GM21576 (cell line): ENCODE data around the gene DUOX2.
A peak's percentile ranks its signal among the peaks of the same experiment; 100 is the strongest.
"Not testable (repeated sequence)": the region's sequence is repeated elsewhere in the genome, so short reads cannot be mapped to it uniquely, and the experiment has no call there.

Experiments used
- ATAC-seq: cut with Tn5 transposase; IDR thresholded peaks from one replicate; pipeline ENCODE4 v1.9.1; 2021; ENCODE audit warnings: mild to moderate bottlenecking, moderate library complexity; ENCODE audit not compliant: unreplicated experiment

DUOX2 gene

DNA sequence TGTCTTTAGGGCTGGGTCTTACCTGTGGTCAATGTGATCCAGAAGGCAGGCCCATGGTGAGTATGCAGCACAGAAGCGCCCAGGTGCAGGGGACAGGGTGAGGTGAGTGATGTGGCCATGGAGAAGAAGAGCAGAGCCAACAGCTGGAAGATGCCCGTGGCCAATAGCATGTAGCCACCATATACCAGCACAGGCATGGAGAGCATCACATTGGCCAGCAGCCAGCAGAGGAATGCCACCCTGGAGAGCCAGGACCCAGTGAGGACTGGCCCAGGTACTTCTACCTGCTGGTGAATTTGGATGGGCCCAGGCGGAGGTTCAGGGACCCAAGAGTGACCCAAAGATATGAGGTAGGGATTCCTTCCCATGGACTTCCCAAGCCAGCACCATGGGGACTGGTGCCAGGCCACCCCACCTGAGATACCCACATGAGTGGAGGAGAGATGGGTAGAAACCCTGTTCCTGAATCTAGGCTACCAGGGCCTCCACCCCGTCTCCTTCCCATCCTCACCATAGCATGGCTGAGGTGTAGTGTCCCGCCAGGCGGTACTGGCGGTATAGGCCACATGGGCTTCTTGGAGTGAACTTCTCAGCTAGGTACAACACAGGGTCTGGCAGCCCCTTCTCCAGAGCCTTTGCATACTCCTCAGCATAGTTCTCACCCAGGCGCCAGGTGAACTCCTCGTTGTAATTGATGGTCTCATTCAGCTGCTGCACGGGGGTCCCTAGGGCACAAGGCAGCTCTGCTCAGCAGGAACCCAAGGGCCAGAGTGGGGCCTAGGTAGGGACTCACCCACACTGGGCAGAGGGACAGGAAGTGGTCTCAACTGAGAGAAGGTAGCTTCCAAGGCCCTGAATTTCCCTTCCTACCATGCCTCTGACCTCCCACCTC, 6.4 kb upstream of the DUOX2 start:
- ATAC-seq: no peak

DNA sequence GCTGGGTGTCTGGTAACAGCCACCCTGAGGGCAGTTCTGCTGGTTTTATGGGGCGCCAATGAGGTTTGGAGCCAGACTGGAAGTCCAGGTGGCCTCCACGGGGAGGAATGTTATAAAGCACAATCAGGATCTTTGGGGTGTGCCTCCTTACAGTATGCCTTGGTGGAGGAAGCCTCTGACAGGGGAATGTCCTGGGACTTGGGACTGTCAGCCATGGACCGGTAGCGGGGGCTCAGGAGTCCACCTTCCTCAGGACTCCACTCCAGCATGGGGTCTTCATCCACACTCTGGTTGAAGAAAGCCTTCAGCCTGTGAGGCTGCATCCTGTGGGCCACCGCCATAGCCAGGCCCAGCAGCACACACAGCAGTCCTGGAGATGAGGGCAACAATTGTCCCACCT, 5.0 kb upstream of the DUOX2 start:
- ATAC-seq: no peak

DNA sequence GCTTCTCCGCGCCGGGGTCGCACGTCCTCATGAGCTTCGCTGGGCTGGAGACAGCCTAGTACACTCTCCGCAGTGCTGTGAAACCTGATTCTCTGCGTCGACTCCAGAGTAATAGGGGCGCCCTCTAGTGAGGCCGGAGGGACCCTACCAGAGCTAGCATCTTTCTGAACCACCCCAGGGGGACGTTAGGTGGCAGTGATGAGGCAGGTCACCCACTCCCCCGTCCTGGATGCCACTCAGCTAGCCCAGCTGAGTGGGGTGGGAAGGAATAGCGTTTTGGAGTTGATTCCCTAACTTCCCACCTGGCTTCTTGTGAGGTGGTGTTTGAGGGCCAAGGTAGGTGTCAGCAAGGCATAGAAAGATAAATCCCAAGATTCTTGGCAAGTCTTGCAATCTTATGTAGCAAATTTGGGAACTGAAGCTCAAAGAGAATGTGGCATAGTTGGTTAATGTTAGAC, 4.2 kb upstream of the DUOX2 start:
- ATAC-seq: peak; percentile 93

DNA sequence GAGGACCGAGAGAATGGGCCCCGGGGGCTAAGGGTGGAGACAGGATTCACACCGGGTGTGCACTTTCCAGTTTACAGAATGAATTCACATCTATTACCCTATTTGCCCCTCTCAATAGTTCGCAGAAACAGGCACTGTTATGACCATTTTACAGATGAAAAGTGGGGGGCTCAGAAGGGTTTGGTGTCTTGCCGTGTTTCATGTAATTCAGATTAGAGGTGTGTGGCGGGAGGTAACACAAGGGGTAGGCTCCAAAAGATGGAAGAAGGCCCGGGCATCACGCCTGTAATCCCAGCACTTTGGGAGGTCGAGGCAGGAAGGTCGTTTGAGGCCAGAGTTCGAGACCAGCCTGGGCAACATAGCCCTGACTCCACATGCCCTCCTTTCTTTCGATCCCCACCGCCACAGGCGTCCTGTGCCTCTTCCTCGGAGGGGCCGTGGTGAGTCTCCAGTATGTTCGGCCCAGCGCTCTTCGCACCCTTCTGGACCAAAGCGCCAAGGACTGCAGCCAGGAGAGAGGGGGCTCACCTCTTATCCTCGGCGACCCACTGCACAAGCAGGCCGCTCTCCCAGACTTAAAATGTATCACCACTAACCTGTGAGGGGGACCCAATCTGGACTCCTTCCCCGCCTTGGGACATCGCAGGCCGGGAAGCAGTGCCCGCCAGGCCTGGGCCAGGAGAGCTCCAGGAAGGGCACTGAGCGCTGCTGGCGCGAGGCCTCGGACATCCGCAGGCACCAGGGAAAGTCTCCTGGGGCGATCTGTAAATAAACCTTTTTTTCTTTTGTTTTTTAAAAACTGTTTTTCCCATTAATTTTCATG, 3.5 kb upstream of the DUOX2 start:
- ATAC-seq: peak; percentile 9

DNA sequence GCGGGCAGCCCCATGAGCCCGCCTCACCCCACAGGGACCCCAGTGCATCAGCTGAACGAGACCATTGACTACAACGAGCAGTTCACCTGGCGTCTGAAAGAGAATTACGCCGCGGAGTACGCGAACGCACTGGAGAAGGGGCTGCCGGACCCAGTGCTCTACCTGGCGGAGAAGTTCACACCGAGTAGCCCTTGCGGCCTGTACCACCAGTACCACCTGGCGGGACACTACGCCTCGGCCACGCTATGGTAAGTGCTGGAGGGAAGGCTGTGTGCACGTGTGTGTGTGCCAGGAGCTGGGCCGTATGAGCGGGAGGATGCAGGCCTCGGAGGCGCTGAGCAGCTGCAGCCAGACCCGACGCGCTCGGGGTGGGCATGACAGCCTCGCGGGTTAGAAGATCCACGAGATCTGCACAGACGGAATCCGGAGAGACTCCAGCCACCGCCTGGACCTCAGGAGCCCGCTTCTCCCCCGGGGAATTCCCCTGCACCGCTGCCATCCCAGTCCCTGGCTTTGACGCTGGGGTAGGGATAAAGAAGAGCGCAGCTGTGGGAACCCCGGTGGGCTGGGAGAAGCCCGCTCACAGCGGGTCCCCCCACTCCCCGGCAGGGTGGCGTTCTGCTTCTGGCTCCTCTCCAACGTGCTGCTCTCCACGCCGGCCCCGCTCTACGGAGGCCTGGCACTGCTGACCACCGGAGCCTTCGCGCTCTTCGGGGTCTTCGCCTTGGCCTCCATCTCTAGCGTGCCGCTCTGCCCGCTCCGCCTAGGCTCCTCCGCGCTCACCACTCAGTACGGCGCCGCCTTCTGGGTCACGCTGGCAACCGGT, 2.7 kb upstream of the DUOX2 start:
- no peak for ATAC-seq

DNA sequence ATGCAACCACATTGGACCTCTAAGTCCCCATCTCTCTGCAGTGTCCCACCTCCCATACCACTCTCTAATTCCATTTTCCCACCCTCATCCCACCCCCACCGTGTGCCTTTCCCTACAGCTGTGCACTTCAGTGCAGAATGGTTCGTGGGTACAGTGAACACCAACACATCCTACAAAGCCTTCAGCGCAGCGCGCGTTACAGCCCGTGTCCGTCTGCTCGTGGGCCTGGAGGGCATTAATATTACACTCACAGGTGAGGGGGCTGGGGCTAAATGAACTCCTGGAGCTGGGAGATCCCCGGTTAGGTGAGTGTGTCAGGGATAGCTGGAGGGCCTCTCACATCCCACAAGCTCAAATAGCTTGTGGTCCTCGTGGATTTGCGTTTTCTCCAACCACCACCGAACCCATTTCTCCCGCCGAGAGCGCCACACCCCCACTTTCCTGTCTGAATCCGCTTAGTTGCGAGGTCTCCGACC, 2.1 kb upstream of the DUOX2 start:
- no peak for ATAC-seq

DNA sequence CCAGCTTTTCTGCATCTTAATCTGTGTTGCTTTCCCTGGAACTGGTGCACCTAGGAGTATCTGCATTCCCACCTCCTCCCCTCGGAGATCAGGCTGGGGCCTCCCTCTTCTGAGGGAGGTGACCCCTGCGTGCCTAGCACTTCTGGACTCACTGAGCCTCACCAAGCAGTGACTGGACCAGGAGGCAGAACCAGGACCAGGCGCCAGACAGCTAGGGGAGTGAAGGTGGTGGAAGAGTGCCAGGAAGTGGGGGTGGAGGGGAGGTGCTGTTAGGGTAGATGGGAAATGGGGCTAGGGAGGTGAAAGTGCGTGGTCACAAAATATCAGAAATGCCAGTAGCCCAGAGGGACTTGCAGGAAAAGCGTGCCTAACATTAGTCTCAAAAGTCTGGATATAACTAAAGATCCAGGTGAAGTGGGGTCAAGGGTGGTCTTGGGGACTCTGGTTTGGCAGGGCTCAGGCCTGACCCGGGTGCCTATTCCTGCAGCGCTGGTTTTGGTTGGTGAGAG, 1.4 kb upstream of the DUOX2 start:
- ATAC-seq: no peak

DNA sequence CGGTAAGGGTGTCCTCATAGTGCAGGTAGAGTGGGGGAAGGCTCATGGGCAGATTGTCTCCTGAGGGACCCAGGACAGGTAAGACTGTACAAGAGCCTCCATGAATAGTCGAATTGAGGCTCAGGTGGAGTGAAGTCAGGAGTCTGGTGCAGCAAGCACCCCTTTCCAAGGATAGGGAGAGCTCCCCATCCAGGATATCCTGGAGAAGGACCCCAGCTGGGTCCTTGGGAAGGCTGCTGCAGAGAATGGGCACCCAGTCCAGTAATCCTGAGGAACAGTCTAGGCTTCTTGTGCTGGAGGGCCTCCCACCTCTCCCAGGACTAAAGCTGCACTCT, 746 bp upstream of the DUOX2 start:
- no peak for ATAC-seq

DNA sequence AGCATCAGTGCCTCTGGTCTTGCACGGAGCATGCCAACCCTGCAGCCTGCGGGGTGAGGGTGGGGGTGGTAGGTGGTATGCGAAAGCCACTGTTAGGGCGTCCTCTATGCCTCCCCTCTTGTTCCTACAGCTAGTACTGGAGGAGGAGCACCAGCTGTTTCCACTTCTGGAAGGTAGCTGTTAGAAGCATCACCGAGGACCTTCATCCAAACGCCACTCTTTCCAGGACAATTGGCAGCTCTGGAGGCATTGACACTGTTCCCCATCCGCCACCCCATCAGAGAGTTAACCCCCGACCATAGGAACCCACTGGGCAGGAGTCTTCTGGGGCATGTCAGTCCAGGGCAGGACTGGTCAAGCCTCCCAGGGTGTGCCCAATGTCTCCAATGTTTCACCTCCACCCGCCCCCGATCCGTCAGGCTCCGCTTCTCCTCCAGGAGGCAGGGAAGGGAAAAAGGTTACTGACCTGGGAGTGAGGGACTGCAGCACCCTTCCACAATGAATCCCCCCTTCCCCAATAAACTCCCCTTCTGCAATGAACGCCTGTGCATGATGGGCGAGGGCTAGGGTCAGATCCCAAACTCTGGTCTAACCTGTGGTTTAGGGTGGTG, 487 bp downstream of the DUOX2 start:
- no peak for ATAC-seq

DNA sequence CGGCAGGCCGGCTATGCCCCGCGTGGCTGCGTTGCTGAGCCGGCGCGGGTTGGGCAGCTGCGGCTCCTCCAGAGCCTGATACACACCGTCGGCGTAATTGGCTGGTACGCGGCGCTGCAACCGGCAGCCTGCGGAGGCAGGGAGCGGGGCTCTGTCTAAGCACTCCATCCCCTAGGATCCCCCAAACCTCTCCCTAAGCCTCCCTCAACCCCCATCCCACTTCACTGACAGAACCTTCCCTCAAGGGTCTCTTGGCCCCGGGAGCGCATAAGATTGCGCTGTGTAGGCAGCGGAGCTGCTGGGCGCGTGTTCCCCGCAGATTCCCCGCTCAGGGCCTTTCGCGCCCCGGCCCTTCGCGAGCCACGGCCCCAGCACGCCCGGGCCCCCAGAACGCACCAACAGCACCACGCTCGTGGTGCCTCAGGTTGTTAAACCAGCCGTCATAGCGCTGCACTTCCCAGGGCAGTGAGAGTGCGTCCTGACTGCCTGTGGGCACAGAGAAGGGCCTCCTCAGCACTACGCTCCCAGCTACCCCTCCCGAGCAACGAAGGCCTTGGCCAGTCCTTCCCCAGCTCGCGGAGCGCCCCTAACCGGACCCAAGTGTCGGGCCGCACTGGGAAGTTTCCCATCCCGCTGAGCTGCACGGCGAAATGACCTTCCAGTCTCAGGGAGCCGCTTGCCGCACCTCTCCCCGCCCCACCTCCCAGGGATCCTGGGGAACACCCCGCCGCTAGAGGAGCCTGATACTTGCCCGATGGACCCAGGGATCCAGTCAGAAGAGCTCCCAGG, 1.2 kb downstream of the DUOX2 start:
- ATAC-seq: no peak

DNA sequence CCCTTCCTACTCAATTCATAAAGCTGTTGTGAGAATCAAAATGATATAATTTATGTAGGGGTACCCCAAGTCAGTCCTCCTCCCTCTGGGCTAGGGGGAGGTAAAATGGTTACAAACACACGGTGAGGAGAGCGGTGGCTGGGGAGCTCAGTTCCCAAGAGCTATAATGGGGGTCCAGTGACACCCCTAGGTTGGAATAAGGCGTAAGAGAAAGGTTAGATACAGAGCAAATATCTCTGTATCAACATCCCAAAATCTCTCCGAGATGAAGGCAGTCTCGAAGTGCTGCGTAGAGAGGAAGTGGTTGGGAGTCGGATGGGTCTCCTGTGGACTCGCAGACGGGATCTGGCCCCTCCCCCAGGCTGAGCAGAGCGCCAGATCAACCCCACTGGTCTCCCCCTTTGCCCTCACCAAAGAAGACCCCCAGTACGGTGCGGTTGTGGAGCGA, 1.8 kb downstream of the DUOX2 start:
- ATAC-seq: no peak

DNA sequence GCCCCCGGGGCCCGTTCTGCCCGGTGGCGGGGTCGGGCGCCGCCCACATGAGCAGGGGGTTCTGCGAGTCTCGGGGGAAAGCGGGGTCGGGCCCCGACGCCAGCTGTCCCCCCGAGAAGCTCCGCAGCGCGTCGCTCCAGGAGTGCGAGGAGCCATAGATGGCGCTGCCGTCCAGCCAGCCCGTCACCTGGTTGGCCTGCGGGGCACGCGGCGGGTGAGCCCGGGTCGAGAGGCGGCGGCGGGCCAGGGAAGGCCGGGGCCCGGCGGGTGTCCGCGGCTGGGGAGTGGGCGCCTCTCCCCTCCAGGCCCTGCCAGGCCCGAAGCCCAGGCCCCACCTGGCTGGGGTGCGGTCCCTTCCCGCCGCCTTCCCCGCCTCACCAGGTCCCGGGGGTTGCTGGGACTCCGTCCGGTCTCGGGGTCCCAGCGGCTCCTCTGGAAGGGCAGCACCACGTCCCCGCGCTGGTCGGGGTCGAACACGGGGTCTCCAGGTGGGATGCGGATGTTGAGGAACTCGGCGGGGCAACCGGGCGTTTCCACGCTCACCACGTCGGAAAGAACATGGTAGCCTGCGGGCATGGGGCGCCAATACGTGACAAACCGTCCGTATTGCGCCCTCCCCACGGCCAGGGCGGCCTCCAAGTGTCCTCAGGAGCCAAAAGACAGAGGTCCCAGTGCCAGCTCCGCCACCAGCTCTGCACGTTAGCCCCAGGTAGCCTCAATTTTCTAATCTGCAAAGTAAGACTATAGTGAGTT, 2.4 kb downstream of the DUOX2 start:
- ATAC-seq: no peak

DNA sequence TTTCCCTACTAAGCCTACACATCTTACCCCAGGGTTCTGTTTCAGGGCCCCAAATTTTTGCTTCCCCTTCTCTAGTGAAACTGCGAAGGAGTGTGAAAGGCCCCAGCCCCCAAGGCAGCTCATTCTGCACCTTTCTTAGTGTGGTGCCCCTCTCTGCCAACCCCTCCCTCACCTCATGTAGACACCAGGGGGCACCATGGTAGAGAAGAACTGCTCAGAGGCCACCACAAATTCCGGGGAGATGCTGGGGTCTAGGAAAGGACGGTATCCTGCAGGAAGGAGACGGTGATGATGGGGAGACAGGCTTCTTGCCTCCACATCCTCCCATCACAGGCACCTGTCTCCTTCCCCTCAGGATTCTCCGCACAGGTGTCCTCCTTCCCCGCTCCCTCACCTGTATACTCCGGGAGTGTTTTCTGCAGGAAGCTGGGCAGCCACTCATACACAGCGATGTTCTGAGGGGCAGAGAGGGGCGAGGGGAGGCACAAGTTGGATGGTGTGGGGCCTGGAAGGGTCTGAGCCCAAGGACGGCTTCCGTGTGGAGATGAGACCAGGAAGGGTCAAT, 3.6 kb downstream of the DUOX2 start:
- ATAC-seq: no peak

DNA sequence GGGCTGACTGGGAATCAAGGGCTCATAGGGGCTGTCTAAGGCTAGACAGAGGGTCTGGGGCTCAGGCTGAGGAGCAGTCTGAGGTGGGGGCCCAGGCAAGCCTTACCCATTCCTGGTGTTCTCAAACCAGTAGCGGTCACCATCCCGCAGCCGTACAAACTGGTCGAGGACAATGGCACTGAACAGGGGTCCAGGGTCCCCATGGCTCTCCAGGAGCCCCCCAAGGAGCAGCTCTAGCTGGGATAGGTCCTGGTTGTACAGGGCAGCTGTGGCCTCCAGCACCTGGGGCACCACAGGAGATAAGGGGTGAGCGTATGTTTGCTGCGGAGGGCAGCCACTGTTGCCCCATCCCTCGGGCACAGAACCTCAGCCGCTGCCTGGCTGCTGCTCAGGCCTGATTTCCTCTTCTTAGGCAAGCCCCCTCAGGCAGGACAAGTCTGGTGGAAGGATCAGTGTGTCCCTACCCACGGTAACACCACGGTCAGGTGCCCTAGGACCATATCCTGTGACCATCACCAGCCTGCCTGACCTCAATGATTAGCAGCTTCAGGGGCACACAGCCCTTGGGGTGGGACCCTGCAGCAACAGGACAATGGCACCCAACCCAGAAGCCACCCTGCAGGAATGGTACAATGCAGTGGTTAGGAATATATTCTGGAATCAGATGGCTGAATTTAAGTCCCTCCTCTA, 5.9 kb downstream of the DUOX2 start:
- no peak for ATAC-seq

DNA sequence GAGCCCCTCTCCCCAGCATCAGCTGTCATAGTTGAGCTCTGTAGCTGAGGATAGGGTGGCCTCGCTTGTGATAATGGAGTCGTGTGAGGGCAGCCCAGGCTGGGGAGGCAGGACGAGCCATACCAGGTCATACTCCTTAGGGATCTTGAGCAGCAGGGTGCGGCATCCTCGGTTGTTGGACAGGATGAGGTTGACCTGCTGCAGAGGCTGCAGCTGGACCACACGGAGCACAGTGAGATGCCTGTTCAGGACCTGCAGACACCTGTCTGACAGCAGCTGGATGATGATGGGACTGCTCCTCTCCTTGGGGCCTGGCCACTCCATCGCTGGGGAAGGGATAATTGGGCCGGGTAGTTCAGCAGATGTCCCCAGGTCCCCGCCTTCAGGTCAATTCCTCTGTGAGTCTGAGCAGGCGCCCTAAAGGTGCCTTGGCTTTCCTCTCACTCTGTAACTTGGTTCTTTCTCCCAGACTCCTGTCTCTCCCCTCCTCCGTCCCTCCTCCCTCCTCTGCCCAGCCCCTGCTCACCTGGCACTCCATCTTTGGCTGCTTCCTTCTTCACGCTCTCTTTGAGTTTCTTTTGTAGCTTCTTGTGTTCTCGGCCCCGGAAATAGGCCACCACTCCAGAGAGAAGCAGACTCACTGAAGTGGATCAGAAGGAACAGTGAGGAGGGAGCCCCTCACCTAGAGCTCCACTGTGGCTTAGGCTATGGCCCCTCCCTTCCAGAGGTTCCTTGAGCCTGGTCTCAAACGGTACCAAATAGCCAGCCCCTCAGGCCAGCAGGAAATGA, 7.8 kb downstream of the DUOX2 start:
- ATAC-seq: no peak

DNA sequence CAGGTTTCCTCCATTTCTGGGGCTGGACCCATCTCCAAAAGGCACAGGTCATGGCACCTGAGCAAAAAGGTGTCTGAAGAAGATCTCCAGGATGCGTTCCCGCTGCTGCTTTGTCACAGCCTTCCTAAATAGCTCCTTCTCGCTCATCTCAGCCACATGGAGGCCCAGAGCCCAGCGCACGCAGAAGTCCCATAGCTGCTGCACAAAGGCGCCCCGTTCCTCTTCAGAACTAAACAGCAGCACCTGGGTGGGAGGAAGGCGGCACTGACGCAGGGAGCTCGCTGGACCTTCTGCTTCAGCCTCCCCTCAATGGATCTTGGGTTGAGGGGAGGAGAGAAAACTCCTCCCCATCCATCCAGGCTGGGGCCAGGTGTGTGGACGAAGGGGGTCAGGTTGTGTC, 8.4 kb downstream of the DUOX2 start:
- ATAC-seq: no peak

DNA sequence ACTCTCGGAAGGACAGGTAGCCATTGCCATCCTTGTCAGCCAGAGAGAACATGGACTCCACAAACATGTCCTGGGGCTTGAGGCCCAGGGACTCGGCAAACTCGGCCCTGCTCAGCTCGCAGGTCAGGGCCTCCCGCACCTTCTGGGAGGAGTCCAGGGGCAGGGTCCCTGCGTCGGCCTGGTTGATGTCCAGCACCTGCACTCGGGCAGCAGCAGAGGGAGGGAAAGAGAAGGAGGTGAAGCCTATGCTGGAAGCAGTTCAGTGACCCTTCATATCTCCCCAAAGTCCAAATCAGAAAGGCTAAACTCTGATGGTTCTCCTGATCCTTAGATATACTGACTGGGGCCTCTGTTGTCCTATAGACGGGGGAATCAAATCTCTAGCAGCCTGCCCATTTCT, 9.8 kb downstream of the DUOX2 start:
- not testable (repeated sequence) for ATAC-seq
